Activated CD4-positive, alpha-beta T cell treated with anti-CD3 and anti-CD28 coated beads for 48 hours (primary cell): ENCODE measurements around the gene GLS2.
A peak's percentile ranks its signal among the peaks of the same experiment; 100 is the strongest.
"Not testable (repeated sequence)": the region's sequence is repeated elsewhere in the genome, so short reads cannot be mapped to it uniquely, and the experiment has no call there.

Source experiments
- DNase-seq: peaks from one replicate; pipeline ENCODE4 v3.0.0-alpha.2; 2020

Gene GLS2

GRCh38 chr12:56488041-56488955 is at the start of gene GLS2:
TSS of gene GLS2 (minus strand) at chr12:56488161. CDS start at chr12:56488118, 43 bp downstream.
- DNase-seq = peak; percentile 77

GRCh38 chr12:56537546-56537945 is 49.6 kb upstream of the GLS2 start:
- no peak for DNase-seq

- no peak for DNase-seq
Observed at GRCh38 chr12:56530390-56531055, 42.6 kb upstream of the GLS2 start.

- DNase-seq = no peak
Observed at GRCh38 chr12:56529656-56530055, 41.7 kb upstream of the GLS2 start.

GRCh38 chr12:56528846-56529245 is 40.9 kb upstream of the GLS2 start:
- no peak for DNase-seq

- no peak for DNase-seq
Observed at GRCh38 chr12:56522411-56523193, 34.6 kb upstream of the GLS2 start.

GRCh38 chr12:56521590-56522371 is 33.8 kb upstream of the GLS2 start, which contains the start of gene RBMS2:
TSS of gene RBMS2 (plus strand) at chr12:56521820. CDS start at chr12:56522024, 204 bp downstream.
- peak; percentile 20 for DNase-seq

- DNase-seq = no peak
Observed at GRCh38 chr12:56521209-56521589, 33.2 kb upstream of the GLS2 start.

- no peak for DNase-seq
Observed at GRCh38 chr12:56520506-56520905, 32.5 kb upstream of the GLS2 start.

GRCh38 chr12:56520048-56520447 is 32.1 kb upstream of the GLS2 start:
- DNase-seq = no peak

- no peak for DNase-seq
Observed at GRCh38 chr12:56518570-56518969, 30.6 kb upstream of the GLS2 start.

- DNase-seq = no peak
Observed at GRCh38 chr12:56517854-56518253, 29.9 kb upstream of the GLS2 start.

- not testable (repeated sequence) for DNase-seq
Observed at GRCh38 chr12:56514014-56514318, 26.0 kb upstream of the GLS2 start.

GRCh38 chr12:56510786-56511185 is 22.8 kb upstream of the GLS2 start:
- DNase-seq = no peak

GRCh38 chr12:56499879-56500278 is 11.9 kb upstream of the GLS2 start:
- DNase-seq = not testable (repeated sequence)

GRCh38 chr12:56499452-56499851 is 11.5 kb upstream of the GLS2 start:
- not testable (repeated sequence) for DNase-seq

GRCh38 chr12:56498126-56498902 is 10.4 kb upstream of the GLS2 start:
- not testable (repeated sequence) for DNase-seq

- peak; percentile 78 for DNase-seq
Observed at GRCh38 chr12:56496704-56497103, 8.7 kb upstream of the GLS2 start.

GRCh38 chr12:56494481-56494880 is 6.5 kb upstream of the GLS2 start:
- not testable (repeated sequence) for DNase-seq

- DNase-seq = not testable (repeated sequence)
Observed at GRCh38 chr12:56494106-56494415, 6.1 kb upstream of the GLS2 start.

- not testable (repeated sequence) for DNase-seq
Observed at GRCh38 chr12:56493409-56494105, 5.6 kb upstream of the GLS2 start.
